ENCODE measurements around the gene STARD7. TPM values are rescaled to one million over a fixed set of nuclear protein-coding genes. Genes with fewer than 3 reads are reported as not detected.

Gene STARD7
- total and polyA plus RNA-seq, 2 experiments from 2014 or later, result 72.2 to 222 TPM

GRCh38 chr2:96209729-96210085 lies 1.1 kb upstream of the STARD7 start (continued):
- no peak for TF ChIP-seq ZNF462 (CRISPR knock-in tag; IDR thresholded peaks at IDR 0.05)
- TF ChIP-seq REST (IDR thresholded peaks at IDR 0.05; ENCODE audit: unreplicated experiment), result no peak
- TF ChIP-seq CTCF (conservative IDR thresholded peaks at IDR 0.05; ENCODE audit: low read depth in 2 of 2), result no peak
